GM21381 (cell line): Measurements from ENCODE around the gene CCDC148.

Experiments
- ATAC-seq: cut with Tn5 transposase; IDR thresholded peaks from one replicate; pipeline ENCODE4 v1.9.1; 2021; ENCODE audit warnings: mild to moderate bottlenecking, moderate library complexity; ENCODE audit not compliant: unreplicated experiment

Gene CCDC148

DNA sequence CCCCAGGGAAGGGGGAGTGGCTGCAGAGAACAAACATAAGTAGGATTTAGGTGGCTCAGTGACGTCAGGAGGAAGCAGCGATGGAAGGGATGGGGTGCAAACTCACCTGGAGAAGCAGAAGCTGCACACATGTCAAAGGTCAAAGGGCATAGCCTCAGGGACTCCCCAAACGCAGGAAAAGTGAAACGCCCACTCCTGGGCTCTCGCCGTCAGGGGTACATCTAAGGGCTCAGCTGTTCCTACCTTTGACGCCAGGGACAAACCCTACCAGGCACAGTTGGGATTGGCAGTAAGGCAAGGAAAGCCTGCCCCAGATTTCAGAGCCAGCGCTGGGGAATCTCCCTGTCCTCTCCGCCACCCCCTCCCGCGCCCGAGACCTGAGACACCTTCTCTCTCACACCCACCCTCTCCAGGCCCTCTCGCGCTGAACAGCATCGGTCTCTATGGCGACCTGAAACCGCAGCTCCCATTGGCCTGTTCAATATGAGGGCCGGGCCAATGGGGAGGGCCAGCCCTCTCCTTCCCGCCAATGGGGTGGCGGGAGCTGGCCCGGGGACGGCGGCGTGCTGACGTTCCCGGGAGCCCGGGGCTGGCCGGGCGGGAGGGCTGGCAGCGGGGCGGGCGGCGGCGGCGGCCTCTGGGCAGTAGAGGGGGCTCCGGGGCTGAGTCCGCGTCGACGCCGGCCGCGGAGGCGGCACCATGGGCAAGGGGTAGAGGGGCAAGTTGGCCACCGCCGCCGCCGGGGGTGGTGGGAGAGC lies at the start of gene CCDC148, which contains the start of gene PKP4:
CCDC148 (minus strand) TSS at position 445 of the 758 bp plus-strand sequence; CDS start at position 131, 314 bp downstream.
PKP4 (plus strand) TSS at position 644 of the 758 bp plus-strand sequence. CDS start 76,233 bp downstream, outside the sequence.
- ATAC-seq: peak; percentile 92

DNA sequence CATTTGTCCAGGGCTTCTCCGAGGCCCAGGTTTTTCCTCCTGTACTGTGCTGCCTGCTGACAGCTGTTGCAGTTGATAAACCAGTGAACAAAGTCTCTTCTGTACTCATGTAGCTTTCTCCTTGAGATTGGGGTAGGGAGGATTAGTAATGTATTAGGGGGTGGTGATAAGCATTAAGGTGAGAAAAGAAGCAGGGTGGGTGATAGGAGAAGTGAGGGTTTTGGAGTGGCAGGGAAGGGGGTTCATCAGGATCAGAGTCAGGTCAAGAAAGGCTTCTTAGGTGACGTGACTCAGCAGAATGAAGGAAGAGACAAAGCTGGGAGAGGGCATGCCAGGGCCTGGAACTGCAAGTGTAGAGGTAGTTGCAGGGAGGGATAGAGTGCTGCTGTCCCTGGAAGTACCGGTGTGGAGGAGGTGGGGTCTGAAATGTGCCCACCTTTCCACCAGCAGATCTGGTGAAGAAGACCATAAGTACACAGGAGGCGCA lies 48.9 kb upstream of the CCDC148 start:
- no peak for ATAC-seq

DNA sequence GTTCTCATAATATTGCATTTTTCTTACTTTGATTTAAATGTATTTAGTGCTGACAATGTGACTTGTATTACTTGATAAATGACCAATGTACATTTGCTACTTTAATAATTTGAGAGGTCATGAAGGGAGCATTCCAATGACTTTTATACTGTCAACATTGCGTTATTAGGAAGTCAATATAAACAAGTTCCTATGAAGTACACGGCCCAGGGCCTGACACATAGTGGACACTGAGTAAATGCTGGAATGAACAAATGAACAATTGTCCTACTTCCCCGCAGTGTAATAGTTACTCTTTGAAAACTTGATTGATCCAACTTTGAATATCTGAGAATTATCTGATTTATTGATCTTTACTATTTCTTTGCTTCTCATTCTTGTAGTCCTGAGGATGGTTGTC lies 47.5 kb upstream of the CCDC148 start:
- no peak for ATAC-seq

DNA sequence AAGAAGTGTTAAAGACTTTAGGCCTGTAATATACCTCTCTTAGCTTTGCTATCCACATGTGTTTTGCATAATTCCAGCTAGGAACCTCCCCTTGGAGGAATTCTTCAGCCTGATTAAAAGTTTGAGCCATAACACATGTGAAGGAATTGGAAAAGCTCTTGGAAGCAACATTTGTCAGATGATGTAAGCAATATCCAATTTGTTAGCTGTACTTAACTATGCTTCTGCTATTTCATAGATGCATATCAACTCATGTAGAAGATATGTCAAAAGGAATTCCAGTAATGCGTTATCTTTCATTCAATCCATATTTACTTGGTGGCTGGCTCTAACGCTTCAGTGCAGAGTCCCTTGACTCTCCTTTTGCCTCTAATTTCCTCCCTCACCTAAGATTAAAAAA lies 46.4 kb upstream of the CCDC148 start:
- ATAC-seq: no peak

DNA sequence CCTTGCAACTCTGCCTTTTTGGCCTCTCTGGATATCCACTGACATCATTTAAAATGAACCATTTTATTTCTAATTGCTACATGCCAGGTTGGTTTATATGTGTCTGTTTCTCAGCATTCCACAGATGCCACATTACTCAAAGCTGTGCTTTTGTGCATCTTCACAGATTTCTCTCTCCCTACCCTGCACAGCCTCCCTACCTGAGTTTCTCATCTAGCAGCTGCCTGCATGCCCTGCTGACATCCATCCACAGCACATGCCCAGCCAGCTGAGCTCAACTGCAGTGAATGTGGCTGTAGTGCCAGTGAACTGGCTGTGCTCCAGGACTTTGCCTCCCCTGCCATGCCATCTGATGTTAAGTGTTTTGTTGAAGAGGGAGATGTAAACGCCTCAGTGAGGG lies 44.7 kb upstream of the CCDC148 start:
- ATAC-seq: no peak

DNA sequence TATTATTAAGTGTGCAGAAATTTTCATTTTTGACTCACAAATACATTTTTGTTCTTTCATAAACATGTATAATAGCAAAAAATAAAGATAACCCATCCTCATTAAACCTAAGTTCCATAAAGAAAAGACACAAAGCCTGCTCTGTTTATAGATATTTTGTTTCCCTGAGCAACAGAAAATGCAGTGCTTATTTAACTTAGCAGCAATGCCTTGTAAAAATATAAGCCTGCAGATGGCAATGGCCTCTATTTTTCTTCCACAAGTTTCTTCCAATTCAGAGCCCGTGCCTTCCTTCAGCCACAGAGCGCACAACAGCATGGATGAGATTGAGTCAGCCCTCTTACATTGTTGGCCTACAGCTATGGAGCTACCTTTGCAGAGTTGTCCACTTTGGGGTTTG lies 43.8 kb upstream of the CCDC148 start:
- ATAC-seq: no peak

DNA sequence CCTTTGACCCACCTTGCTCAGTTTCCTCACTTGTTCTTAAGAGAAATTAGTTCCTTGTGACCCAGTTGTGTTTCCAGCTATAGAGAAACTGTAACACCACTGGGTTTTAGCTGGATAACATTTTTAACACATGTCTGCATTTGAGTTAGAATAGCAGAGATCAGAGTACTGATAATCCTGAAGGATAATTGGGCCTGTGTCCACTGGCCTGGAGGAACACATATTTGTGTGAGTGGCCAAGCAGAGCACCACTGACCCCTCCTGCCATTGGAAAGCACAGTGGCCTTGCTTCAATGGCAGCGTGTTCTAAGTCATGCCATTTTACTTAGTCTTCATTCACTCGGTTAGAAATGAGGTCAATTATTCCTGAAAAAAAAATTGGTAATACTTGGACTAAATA lies 42.8 kb upstream of the CCDC148 start:
- no peak for ATAC-seq

DNA sequence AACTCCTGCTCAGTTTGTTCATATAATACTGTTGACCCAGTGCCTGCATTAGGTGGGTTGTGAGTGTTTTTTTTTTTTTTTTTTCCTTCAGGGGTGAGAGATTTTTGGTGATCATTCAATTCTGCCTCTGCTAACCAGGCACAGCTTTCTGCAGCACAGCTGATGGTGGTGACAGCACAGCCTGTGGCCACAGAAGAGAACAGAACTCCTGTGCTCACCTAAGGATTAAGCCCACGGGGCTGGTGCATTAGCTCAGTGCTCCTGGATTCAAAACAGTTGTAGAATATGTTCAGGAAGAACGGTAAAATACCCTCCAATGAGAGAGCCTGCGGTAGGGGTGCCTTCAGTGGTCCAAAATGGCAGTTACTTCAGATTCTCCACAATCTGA lies 42.2 kb upstream of the CCDC148 start:
- no peak for ATAC-seq

DNA sequence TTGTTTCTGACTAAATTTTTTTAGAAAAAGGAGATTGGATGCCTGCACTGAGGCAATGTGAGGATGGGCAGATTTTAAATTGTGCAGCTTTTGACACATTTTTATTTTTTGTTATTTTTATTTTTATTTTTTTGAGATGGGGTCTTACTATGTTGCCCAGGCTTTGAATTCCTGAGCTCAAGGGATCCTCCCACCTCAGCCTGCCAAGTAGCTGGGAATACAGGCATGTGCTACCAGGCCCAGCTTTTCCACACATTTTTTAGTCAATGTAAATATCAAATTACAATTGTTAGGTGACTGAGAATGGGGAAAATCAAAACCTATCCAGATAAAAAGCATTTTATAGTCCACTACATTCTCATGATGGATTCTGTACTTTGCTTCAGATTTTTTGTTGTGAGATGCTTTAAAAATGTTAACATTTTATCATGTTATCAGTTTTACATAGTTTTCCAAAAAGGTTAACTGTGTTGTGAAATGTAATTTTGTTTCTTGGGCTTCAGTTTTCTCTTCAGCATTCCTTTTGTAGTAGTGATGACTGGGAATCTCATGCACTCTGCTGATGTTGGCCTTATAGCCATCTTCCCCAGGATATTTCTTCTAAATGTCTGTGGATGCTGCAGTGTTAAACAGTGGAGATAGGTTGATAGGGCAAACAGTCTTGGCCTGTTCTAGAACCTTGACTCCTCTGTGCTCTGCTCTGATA lies 41.6 kb upstream of the CCDC148 start:
- no peak for ATAC-seq

DNA sequence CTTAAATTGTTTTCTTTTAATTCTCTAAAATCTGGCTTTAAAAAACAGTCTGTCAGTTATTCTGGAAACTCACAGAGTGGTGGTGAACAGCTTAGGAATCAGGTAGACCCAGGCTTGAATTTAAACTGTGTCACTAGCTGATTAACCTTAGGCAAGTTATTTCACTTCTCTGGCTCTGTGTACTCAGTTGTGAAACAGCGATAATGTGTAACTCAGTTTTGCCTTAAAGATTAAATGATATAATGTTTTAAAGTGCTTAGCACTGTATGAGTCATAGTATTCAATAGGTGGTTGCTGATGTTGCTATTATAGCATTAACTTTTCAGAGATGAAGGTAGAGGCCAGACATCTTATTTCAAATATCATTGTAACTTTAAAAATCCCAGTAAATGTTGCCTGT lies 40.9 kb upstream of the CCDC148 start:
- ATAC-seq: no peak

DNA sequence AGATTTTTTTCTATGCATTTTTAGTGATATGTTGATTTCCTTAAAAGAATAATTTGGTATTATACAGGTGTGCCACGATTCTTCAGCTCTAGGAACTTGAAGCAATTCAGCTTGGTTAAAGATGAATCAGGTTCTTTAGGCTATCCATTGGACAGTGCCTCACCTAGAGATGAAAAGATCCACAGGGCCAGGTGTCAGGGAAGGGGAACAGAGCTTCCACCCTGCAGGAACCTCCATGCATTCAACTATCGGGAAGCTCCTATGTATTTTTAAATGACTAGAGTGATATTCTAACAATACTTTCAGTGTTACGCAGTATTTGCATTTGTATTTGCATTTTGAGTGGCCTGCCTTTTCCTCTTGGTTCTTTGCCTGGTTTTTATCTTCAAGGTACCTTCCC lies 40.4 kb upstream of the CCDC148 start:
- ATAC-seq: no peak

DNA sequence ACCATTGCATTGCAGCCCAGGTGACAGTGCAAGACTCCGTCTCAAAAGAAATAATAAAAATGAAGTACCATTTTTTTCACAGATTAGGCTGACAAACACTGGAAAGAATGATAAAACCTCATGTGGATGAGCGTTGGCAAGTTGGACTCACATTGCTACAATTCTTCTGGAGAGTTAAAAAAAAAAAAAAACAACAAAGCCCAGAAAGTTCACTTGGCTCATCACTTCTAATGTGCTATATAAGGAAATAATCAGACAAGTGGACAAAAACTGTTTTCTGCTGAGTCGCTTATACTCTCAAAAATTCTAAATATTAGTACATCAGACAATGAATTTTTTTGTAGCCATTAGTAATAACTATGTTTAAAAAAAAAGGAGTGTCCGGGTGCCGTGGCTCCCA lies 38.6 kb upstream of the CCDC148 start:
- no peak for ATAC-seq

DNA sequence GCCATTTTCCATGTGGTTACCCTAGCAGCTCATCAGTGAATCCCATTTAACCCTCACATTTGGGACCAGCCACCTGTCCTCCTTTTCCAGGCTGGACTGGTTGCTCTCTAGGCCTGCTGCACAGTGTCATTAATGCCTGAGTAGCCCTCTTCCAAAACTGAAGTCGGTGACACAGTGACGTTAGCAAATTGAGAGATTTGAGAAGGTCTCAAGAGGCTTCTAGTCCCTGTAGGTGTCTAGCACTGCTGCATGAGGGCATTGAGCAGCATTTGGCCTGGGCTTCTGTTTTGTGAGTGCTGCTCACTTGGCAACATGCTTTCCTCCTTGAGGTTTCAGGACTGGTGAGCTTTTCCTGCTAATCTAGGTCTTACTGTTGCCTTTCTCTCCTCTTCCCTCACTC lies 36.9 kb upstream of the CCDC148 start:
- ATAC-seq: no peak

DNA sequence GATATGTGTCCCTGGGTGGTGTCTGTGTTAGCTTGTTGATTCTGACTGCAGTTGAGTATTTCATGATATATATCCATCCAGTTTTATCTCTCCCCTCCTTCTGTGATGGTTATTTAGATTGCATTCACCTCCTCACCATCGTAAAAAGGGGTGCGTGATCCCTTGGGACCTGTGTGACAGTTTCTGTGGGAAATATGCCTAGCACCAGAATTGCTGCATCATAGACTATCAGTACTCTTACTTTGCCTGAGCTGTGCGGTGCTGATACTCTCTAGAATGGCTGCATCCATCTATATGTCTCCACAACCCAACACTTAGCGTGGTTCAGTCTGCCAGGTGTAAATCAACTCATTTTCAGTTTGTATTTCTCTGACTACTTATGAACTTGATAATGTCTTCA lies 34.5 kb upstream of the CCDC148 start:
- ATAC-seq: no peak

DNA sequence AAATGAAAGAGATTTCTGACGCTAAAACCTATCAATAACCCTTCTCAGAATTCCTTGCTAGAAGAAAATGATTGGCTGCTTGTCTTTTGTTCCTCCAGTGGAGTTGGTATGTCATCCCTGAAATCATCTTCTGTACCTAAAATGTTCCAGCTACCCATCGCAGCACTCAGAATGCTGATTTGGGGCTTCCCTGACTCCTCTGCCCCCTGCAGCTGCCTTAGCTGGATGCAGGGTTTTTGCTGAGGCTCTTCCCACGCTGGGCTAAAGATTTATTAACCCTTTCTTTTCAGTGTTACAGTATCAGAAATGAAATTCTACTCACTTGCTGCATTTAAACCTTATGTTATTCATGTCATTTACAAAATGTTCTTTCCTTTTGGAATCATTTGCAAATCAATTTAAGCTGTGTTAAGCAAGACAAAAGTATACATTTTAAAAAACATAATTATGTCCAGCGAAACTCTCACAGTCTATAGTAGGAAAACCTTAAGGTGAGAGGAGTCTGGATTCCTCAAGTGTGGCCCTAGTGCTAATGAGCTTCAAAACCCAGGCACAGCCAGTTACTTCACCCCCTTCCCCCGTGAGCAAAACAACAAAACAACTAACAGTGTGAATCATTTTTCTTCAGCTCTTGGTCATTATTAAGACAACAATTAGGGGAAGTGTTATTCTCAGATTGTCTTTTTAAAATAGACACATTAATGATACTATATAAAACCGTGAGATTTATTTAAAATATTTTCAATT lies 33.0 kb upstream of the CCDC148 start:
- ATAC-seq: no peak

DNA sequence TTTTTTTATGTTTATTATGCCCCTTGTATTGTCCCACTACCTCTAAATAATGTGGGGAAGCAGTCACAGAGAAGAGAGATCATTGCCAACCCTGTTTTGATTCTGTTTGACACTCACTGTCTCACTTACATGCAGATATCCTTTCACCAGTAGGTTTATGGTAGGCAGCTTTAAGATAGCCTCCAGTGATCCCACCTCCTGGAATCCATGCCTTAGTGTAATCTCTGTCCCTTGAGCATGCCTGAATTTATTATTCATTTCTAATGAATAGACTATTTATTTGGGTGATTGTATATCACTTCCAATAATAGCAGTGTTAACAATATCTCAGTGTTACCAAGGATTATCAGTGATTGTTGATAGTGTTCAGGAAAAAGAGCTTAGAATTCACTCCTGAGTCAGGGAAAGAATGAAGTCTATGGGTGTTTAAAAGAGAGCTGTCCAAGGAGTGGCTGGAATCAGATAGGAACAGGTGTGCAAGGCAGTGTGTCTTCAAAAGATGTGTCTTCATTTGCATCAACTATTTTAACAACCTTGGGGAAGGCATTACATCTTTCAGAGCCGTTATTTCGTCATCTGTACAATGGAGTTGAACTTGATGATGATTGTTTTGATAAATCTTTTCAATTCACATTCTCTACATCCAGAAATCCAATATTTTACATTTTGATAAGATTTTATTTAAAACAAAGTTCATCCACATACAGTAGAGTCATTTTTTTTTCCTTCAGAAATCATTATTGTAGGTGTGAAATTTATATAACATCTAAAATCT lies 32.1 kb upstream of the CCDC148 start:
- no peak for ATAC-seq

DNA sequence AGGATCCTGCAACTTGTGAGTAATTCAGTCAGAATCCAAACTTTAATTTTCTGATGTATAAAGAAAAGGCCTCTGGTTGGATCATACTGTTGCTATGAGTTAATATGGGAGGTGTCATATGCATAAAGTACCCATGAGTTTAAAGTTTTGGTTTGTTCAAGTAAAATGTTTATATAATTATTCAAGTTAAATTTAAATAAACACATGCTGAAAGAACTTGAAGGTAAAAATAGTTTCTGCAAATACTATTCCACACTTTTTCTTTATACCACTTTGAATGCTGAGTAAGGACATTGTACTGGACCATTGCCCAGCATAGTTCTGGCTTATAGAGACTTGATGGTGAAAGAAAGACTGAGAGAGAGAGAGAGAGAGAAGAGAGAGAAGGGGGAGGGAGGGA lies 30.9 kb upstream of the CCDC148 start:
- no peak for ATAC-seq

DNA sequence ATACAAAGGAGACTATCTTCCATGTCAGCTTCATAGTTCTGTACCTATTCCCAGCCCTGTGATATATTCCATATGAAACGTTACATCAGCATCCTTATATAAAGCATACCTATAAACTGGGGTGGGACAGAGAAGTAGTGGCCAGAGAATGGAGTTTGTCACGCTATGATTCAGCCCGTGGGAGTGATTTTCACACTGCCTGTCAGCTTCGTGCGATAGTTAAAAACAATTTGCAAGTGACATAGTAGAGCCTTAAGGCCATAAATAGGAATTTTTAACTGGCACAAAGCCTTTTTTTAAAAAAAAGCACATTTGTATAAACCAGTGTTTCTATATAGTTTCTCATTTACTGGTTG lies 30.4 kb upstream of the CCDC148 start:
- no peak for ATAC-seq

DNA sequence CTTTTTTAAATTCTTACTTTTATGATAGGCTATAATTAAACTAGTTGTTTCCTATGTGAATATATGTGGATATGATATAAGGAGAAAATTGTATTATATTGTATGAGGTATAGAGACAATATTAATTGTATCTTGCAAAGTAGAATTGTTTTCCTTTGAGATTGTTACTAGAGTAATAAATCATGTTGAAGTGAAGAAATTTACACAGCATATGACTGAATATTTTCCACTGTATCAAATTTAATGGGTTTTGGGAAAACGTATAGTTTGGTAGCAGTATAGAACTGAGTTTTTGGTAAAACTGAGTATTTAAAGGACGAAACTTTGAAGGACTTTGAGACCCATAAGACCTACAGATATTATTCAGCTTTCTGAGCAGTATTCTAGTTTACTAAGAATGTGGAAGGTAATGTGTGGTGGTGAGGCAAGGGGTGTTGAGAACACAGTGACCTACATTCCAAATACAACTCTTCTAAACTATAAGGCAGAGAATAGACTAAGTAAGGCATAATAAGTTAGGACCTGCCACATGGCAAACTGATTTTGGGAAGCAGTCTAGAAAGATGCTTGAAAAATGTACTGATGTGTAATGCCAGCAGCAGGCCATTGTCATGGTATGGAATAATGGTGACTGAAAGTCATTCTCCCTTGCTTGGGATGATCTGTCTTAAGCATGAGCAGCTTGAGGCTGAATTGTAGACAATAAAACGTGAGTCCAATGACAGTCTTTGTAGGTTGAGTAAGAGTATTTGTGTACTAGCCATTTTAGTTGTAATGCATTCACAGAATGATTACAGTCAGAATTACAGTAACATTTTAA lies 29.8 kb upstream of the CCDC148 start:
- no peak for ATAC-seq
